GM13976 (cell line): Measurements from ENCODE around the gene VANGL2.

Experiments
- DNase-seq: peaks from one replicate; pipeline ENCODE4 v3.0.0; 2012; ENCODE audit warnings: low spot score
- CTCF ChIP-seq: IDR thresholded peaks from 2 replicates; pipeline ENCODE4 v1.5.1; 2012; ENCODE audit warnings: borderline replicate concordance, mild to moderate bottlenecking; ENCODE audit not compliant: insufficient read depth; ENCODE audit errors: extremely low read depth, missing control alignments, control extremely low read depth
- in situ Hi-C: fragments of 300-500 bp; cut with MboI; formaldehyde crosslinking; loops from one replicate; pipeline ENCODE4 v1.12.0; 2022; ENCODE audit warnings: low sequenced_read_pairs, mixed read lengths, inconsistent platforms; ENCODE audit not compliant: unreplicated experiment

The VANGL2 gene

GRCh38 chr1:160460214-160460642 lies 59.9 kb downstream of the VANGL2 start:
- no peak for TF ChIP-seq CTCF
- in situ Hi-C loops = no loop called here
- no peak for DNase-seq

- in situ Hi-C loops = no loop called here
- no peak for DNase-seq
- no peak for TF ChIP-seq CTCF
Measured at GRCh38 chr1:160460683-160461287, 60.4 kb downstream of the VANGL2 start.

GRCh38 chr1:160465123-160465522 lies 64.8 kb downstream of the VANGL2 start:
- no peak for TF ChIP-seq CTCF
- in situ Hi-C loops = no loop called here
- no peak for DNase-seq

GRCh38 chr1:160466961-160467360 lies 66.6 kb downstream of the VANGL2 start:
- no peak for TF ChIP-seq CTCF
- no peak for DNase-seq
- in situ Hi-C loops = no loop called here

- in situ Hi-C loops = no loop called here
- no peak for TF ChIP-seq CTCF
- no peak for DNase-seq
Measured at GRCh38 chr1:160467576-160467975, 67.2 kb downstream of the VANGL2 start.

GRCh38 chr1:160471253-160471652 lies 70.9 kb downstream of the VANGL2 start:
- in situ Hi-C loops = no loop called here
- no peak for TF ChIP-seq CTCF
- no peak for DNase-seq
